ENCODE measurements around the gene SIRT3.
A peak's percentile ranks its signal among the peaks of the same experiment; 100 is the strongest.

The SIRT3 gene

DNA sequence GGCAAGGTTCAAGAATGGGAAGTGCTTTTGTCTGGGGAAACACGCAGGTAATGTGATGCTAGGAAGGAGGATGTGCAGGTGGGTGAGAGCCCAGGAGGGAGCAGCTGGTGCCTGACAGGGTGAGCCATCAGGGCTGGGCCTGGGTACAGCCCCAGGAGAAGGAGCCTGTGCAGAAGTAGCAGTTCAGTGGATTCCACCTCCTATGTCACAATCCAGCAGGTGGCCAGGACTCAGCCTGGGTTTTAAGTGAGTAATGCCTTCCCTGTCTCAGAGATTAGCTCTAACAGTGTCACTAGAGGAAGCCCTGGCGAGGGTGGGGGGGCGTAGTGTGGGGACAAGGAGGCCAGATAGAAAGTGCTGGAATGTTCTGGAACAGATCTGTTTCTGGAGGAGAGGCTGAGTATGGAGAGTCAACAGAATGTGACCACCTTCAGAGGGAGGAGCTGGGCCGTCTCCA is 20.5 kb downstream of the SIRT3 start:
- no peak for DNase-seq (ENCODE audit: low spot score)

DNA sequence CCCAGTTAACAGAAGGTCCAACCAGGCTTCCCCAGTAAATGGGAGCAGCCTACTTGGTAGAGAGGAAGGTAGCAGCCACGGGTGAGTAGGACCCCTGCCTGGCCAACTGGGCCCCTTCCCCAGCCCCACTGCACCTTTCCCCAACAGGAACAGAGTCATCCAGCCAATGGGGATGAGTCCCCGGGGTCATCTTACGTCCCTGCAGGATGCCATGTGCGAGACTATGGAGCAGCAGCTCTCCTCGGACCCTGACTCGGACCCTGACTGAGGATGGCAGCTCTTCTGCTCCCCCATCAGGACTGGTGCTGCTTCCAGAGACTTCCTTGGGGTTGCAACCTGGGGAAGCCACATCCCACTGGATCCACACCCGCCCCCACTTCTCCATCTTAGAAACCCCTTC is 22.1 kb downstream of the SIRT3 start:
- DNase-seq (ENCODE audit: low spot score) = no peak

- no peak for DNase-seq (ENCODE audit: low spot score)
These were observed 23.0 kb downstream of the SIRT3 start for GRCh38 chr11:213111-213510.

- no peak for DNase-seq (ENCODE audit: low spot score)
These were observed 23.7 kb downstream of the SIRT3 start for GRCh38 chr11:212150-213100.

DNA sequence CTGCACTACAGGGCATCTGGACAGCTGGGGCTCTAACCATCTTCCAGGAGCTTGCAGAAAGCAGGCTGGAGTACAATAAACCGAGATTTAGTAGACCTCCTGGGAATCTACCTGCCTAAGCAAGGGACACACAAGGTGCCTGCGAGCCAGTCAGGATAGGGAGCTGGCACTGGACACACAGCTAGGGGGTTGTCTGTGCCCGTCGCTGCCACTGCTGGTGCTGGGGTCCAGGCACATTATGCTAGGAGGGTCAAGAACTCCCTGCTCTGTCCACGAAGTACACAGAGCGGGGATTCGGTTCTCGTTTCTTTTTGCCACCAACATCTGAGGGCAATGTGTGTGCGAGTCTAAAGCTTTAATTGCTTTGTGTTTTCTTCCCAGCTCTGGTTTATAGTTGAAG is 24.4 kb downstream of the SIRT3 start:
- DNase-seq (ENCODE audit: low spot score) = no peak

- no peak for DNase-seq (ENCODE audit: low spot score)
These were observed 24.8 kb downstream of the SIRT3 start for GRCh38 chr11:211295-211694.

GRCh38 chr11:210803-211180 is 25.4 kb downstream of the SIRT3 start:
- no peak for DNase-seq (ENCODE audit: low spot score)

DNA sequence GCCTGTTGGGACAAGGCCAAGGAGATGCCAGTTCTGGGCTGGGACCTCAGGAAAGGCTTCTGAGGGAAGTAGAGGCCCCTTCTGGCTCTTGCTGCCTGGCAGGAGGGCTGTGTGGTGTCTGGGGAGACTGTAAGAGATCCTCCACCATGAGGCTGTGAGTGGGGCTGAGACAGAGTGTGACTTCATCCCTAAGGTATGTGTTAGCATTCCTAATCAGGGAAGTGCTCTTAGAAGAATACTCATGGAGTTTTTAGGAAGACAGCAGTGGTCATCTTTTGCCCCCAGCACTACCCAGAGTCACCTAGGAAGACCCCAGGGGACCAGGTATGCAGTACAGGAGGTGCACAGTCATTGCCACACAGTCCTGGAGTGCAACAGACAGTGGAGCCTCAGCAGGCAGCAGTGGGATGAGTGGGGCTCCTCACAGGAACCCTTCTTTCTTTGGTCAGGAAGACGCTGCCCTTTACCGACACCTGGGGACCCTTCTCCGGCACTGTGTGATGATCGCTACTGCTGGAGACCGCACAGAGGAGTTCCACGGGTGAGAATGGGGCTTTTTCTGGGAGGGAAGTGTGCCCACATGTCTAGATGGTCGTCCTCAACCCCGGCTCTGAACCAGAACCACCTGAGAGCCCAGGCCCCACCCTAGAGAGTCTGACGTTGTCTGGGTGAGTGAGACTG is 25.9 kb downstream of the SIRT3 start:
- no peak for DNase-seq (ENCODE audit: low spot score)

GRCh38 chr11:209275-210121 is 26.6 kb downstream of the SIRT3 start:
- no peak for DNase-seq (ENCODE audit: low spot score)

DNA sequence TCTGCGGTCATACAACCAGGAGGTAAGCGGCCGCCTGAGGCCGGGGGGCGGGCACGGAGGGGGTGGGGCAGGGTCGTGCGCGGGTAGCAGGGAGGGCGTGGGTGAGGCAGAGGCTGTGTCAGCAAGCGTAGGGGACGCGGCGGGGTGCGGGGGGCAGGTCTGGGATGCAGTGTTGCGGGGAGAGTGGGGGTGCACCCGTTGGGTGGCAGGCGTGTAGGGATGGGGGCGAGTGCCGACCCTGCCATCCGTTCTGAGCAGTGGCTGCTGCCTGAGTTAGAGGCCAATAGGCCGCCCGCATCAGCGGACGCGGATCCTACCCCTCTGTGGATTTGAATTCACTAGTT is 27.3 kb downstream of the SIRT3 start:
- DNase-seq (ENCODE audit: low spot score) = no peak

GRCh38 chr11:208181-208916 is 27.8 kb downstream of the SIRT3 start:
- DNase-seq (ENCODE audit: low spot score) = peak; percentile 74

- DNase-seq (ENCODE audit: low spot score) = no peak
These were observed 28.3 kb downstream of the SIRT3 start for GRCh38 chr11:207863-208180.

DNA sequence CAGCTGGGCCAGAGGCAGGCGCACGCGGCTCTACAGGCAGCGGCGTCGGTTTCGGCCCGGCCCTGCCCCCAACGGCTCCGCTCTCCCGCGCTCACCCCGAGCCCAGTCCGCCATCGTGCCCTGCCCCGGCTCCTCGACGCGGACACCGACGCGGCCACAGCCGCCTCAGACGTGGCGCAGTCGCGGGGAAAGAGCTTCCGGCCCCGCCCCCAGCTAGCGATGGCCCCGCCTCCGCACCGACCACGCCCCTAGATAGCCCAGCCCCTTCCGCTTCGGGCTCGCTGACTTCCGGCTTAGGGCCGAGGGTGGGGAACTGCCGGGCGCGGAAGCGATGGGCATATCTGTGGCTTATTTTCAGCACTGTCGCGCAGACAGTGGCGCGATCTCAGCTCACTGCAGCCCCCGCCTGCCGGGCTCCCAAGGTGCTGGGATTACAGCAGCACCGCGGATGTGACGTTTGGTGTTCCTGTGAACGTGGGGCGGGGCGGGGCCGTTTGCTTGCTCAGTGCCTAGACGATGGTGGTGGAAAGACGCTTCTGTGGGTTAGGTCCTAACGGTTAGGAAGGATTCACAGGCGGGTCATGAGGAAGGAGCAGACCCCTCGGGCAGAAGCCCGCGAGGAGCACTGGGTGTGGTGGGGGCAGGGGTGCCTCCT is 28.8 kb downstream of the SIRT3 start, which contains the start of the genes BET1L and RIC8A:
TSS of gene BET1L (minus strand) at position 192 of the 655 bp plus-strand sequence. CDS start at position 114, 78 bp downstream.
TSS of gene RIC8A (plus strand) at position 501 of the 655 bp plus-strand sequence. CDS start 1,147 bp downstream, outside the sequence.
- DNase-seq (ENCODE audit: low spot score) = peak; percentile 90

DNA sequence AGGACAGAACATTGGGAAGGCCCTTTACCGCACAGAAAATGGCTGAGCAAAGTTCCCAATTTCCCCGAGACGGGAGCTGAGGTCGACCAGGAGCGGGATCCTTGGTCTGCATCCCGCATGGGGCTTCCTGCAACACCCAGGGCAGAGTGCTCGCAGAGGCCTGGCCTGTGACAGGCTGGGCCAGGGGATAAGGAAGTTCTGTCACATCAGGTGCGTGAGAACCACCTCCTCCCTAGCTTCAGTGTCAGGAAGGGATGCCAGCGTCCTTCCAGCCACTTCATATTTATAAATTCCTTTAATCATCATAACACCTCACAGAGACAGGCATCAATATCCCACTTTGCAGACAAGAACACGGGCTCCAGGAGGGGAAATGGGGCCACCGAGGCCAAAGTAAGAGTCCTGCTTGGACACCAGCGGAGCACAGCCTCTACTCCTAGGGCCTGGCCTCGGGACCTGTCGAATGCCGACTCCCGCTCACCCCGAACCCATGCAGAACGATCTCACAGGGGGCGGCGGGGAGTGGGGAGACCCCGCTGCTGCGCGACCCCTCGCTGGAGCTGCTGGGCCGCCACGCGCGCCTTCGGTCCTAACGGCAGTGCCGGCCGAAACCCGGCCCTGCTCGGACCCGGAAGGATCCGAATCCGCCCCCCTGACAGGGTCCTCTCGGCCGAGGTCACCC is 29.5 kb downstream of the SIRT3 start:
- DNase-seq (ENCODE audit: low spot score) = peak; percentile 36

GRCh38 chr11:206002-206384 is 30.1 kb downstream of the SIRT3 start:
- DNase-seq (ENCODE audit: low spot score) = no peak

- DNase-seq (ENCODE audit: low spot score) = no peak
These were observed 30.7 kb downstream of the SIRT3 start for GRCh38 chr11:205221-206001.

- DNase-seq (ENCODE audit: low spot score) = no peak
These were observed 31.5 kb downstream of the SIRT3 start for GRCh38 chr11:204587-205109.

DNA sequence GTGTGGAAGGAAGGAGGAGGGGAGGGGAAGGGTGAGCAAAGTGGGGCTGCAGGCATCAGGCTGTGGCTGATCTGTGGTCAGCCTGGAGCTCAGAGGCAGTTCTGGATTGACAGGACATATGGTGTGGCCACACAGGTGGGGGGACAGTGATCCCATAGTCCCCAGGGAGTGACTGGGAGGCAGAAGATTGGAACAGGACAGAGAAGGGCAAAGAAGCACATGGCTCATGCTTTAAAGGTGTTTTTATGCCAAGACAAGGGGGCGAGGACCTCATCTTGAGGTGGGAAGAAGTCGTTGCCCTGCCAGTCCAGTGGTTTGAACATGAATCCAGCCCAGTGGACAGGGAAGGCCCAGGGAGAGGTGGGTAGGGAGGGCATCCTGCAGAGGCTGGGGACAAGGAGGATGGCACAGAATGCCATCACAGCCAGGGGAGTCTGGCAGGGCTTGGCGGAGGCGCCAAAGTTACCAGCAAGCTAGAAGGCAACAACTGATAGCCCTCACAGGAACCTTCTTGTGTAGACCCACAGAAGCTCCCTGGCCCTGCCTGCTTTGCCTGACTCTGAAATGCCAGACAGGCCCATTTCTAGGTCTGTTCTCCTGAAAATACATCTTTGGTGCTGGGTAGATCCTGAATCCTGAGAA is 32.1 kb downstream of the SIRT3 start:
- no peak for DNase-seq (ENCODE audit: low spot score)
